HG02973 (cell line): ENCODE data around the gene SECTM1.
"Not testable (repeated sequence)": the region's sequence is repeated elsewhere in the genome, so short reads cannot be mapped to it uniquely, and the experiment has no call there.

Experiments used
- ATAC-seq: cut with Tn5 transposase; IDR thresholded peaks from one replicate; pipeline ENCODE4 v1.9.1; 2021; ENCODE audit warnings: moderate library complexity; ENCODE audit not compliant: unreplicated experiment

The SECTM1 gene

GRCh38 chr17:82370471-82371332 is 37.1 kb upstream of the SECTM1 start:
- ATAC-seq = no peak

GRCh38 chr17:82369211-82369610 is 35.6 kb upstream of the SECTM1 start:
- ATAC-seq = no peak

GRCh38 chr17:82367724-82368524 is 34.4 kb upstream of the SECTM1 start:
- no peak for ATAC-seq

- no peak for ATAC-seq
Measured at GRCh38 chr17:82366749-82367148, 33.2 kb upstream of the SECTM1 start.

GRCh38 chr17:82365606-82366295 is 32.2 kb upstream of the SECTM1 start:
- ATAC-seq = no peak

- no peak for ATAC-seq
Measured at GRCh38 chr17:82361885-82362633, 28.5 kb upstream of the SECTM1 start.

- not testable (repeated sequence) for ATAC-seq
Measured at GRCh38 chr17:82359451-82360074, 26.0 kb upstream of the SECTM1 start.

- no peak for ATAC-seq
Measured at GRCh38 chr17:82358465-82359350, 25.1 kb upstream of the SECTM1 start, which contains the start of gene TEX19. Gene TEX19, plus strand, starts transcription at chr17:82359247. Its CDS starts 2,904 bp downstream, at chr17:82362151.

- no peak for ATAC-seq
Measured at GRCh38 chr17:82357394-82357793, 23.8 kb upstream of the SECTM1 start.

GRCh38 chr17:82356845-82357355 is 23.3 kb upstream of the SECTM1 start:
- ATAC-seq = no peak

GRCh38 chr17:82355770-82356427 is 22.3 kb upstream of the SECTM1 start:
- no peak for ATAC-seq

GRCh38 chr17:82354804-82355308 is 21.3 kb upstream of the SECTM1 start:
- no peak for ATAC-seq

GRCh38 chr17:82353484-82353883 is 19.9 kb upstream of the SECTM1 start:
- ATAC-seq = no peak

GRCh38 chr17:82351713-82352488 is 18.3 kb upstream of the SECTM1 start:
- no peak for ATAC-seq

- no peak for ATAC-seq
Measured at GRCh38 chr17:82351254-82351712, 17.7 kb upstream of the SECTM1 start.

- ATAC-seq = no peak
Measured at GRCh38 chr17:82350182-82351030, 16.8 kb upstream of the SECTM1 start.
